NCI-H82 treated with DMSO at 0.1 percent for 48 hours (cell line): ENCODE results near the gene S100A6.

Experiments used
- DNase-seq: peaks from one replicate; lab custom pipeline; 2025; ENCODE audit not compliant: unreplicated experiment; lab: John Stamatoyannopoulos, UW

The S100A6 gene

GRCh38 chr1:153505576-153505975 is 30.2 kb downstream of the S100A6 start:
- DNase-seq: no peak

GRCh38 chr1:153503766-153504165 is 32.0 kb downstream of the S100A6 start:
- DNase-seq: peak; percentile 95

DNA sequence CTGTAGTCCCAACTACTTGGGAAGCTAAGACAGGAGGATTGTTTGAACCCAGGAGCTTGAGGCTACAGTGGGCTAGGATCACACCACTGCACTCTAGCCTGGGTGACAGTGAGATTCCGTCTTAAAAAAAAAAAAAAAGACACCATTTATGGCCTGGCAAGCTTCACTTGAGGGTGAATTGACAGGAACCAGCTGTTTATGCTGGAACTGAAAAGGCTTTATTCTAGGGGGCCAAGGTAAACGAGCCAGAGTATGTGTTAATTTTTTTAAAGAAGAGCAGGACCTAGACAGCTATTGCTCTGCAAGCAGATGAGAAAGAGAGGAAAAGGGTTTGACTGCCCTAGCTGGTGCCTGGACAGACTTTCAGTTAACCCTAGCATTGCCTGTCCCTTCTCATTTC is 37.0 kb downstream of the S100A6 start:
- DNase-seq: no peak

- DNase-seq: no peak
These were observed 40.3 kb downstream of the S100A6 start for GRCh38 chr1:153495536-153495935.

- DNase-seq: peak; percentile 93
These were observed 40.7 kb downstream of the S100A6 start for GRCh38 chr1:153494976-153495535.

GRCh38 chr1:153493343-153493960 is 42.3 kb downstream of the S100A6 start:
- DNase-seq: no peak

GRCh38 chr1:153490272-153491051 is 45.3 kb downstream of the S100A6 start:
- DNase-seq: peak; percentile 98

GRCh38 chr1:153488731-153489130 is 47.1 kb downstream of the S100A6 start:
- no peak for DNase-seq

DNA sequence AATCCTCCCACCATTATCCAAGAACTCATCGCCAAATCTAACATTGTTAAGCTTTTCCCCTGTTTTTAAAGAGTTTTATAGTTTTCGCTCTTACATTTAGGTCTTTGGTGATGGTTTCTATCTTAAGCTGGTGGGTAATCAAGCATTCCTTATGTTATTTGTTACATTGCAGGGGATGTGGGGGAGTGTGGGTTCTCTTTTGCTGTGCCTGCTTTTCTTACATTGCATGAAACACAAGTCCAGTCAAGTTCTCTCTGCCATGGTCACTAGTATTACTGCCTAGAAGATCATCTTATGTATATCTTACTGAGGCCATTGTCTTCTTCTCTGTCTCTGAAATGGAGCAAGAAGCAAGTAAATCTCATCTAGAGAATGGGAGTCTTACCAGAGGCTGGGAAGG is 48.1 kb downstream of the S100A6 start:
- no peak for DNase-seq

GRCh38 chr1:153485863-153486262 is 49.9 kb downstream of the S100A6 start:
- DNase-seq: peak; percentile 96
